NT2/D1 (cell line): ENCODE results near the gene CTBP1.

ENCODE experiments used
- SUZ12 ChIP-seq: IDR thresholded peaks from 2 replicates; pipeline ENCODE4 v1.6.1; 2011; ENCODE audit not compliant: insufficient read length, insufficient read depth; ENCODE audit errors: extremely low read depth
- YY1 ChIP-seq: IDR thresholded peaks from 2 replicates; pipeline ENCODE4 v1.6.1; 2011; ENCODE audit not compliant: insufficient read length, insufficient read depth

- TF ChIP-seq SUZ12 (no peak), YY1 (no peak)
Observed at GRCh38 chr4:1200425-1201035, 48.4 kb downstream of the CTBP1 start.
